ENCODE results near the gene VEPH1. TPM values are rescaled to one million over a fixed set of nuclear protein-coding genes. Genes with fewer than 3 reads are reported as not detected.

The VEPH1 gene
- total RNA-seq, 1 experiment from 2014 or later, result 7.7 TPM

- no peak for DNase-seq
- H3K9me3 ChIP-seq (ENCODE audit: control insufficient read depth, low read depth, low read length), result no peaks in the 10 kb centered on the region
- no peak overlapping the region for H2BK15ac ChIP-seq (ENCODE audit: low read depth, low read length)
- no peaks in the 10 kb centered on the region for H3K9me3 Mint-ChIP-seq
- H3K79me1 ChIP-seq (ENCODE audit: insufficient read depth, low read depth, low read length, poor library complexity, severe bottlenecking), result no peaks in the 10 kb centered on the region
- no peak overlapping the region for H3K14ac ChIP-seq (ENCODE audit: insufficient read depth, low read length)
- H2BK12ac ChIP-seq (ENCODE audit: insufficient read length, low read depth, low read length), result no peak overlapping the region
- H4K20me1 ChIP-seq (ENCODE audit: control insufficient read depth, insufficient read depth, insufficient read length), result no peaks in the 10 kb centered on the region
- H3K23ac ChIP-seq (ENCODE audit: insufficient read length, low read depth, low read length), result no peak overlapping the region
- no peak overlapping the region for H2BK5ac ChIP-seq (ENCODE audit: insufficient read length, low read length)
- H3K56ac ChIP-seq (ENCODE audit: insufficient read length, low read depth, low read length), result no peak overlapping the region
- no peak overlapping the region for H3K4me2 ChIP-seq (ENCODE audit: insufficient read depth, insufficient read length, low read length)
- TF ChIP-seq CTCF (conservative IDR thresholded peaks at IDR 0.05), result no peak
- H2BK20ac ChIP-seq (ENCODE audit: low read depth, low read length, poor library complexity, severe bottlenecking), result no peak overlapping the region
- H3K4me3 Mint-ChIP-seq, result no peak overlapping the region
- WGBS (ENCODE audit: extremely low coverage, insufficient read length, low lambda C conversion rate), result no CpG with 5 or more reads among the region's 2 CpGs
- no peak overlapping the region for H4K8ac ChIP-seq (replicated peaks; ENCODE audit: insufficient read length, low read depth, low read length)
- H2BK120ac ChIP-seq (ENCODE audit: low read depth, low read length, poor library complexity, severe bottlenecking), result no peak overlapping the region
- no peak overlapping the region for H4K91ac ChIP-seq (ENCODE audit: insufficient read length, low read depth, low read length)
- no peak overlapping the region for H4K5ac ChIP-seq (ENCODE audit: insufficient read length, low read depth, low read length)
- H3K4ac ChIP-seq (ENCODE audit: low read depth, low read length), result no peak overlapping the region
- H3T11ph ChIP-seq (ENCODE audit: low read length), result no peak overlapping the region
- no peak overlapping the region for H2AFZ ChIP-seq (ENCODE audit: low read length)
- H2AK5ac ChIP-seq (ENCODE audit: insufficient read length, low read length), result no peak overlapping the region
- no peak overlapping the region for H3K18ac ChIP-seq (ENCODE audit: insufficient read length, low read depth, low read length)
- H3K27ac ChIP-seq (ENCODE audit: insufficient read length, low read depth, low read length), result no peak overlapping the region
- no peaks in the 10 kb centered on the region for H3K79me2 ChIP-seq (ENCODE audit: insufficient read depth, low read length)
- H3K36me3 Mint-ChIP-seq (ENCODE audit: insufficient read depth in 1 of 3, low read depth in 3 of 3), result no peaks in the 10 kb centered on the region; a peak in 1 of 7 replicates
- H3K23me2 ChIP-seq (ENCODE audit: insufficient read length, low read depth, low read length, poor library complexity, severe bottlenecking), result no peaks in the 10 kb centered on the region
- H3K4me1 ChIP-seq (ENCODE audit: insufficient read depth, low read length), result no peaks in the 10 kb centered on the region
- peak overlapping the region in 1 of 3 experiments; percentile 1; a peak in 2 of 7 replicates for H3K27ac Mint-ChIP-seq
- H3K4me1 Mint-ChIP-seq, result peaks cover 33 to 37% of the 10 kb centered on the region in 2 experiments
- no peaks in the 10 kb centered on the region; the same call in 1 of the 2 replicates for H3K27me3 Mint-ChIP-seq (ENCODE audit: low read depth)
- H3K9ac ChIP-seq (ENCODE audit: extremely low read depth, insufficient read length, low read length), result no peak overlapping the region
- H3K27me3 ChIP-seq (ENCODE audit: insufficient read depth, low read length), result no peaks in the 10 kb centered on the region
These were observed 12.1 kb downstream of the VEPH1 start for GRCh38 chr3:157491136-157491535.
